ENCODE data around the gene ABCG2.
"Not testable (repeated sequence)": the region's sequence is repeated elsewhere in the genome, so short reads cannot be mapped to it uniquely, and the experiment has no call there.

The ABCG2 gene

DNA sequence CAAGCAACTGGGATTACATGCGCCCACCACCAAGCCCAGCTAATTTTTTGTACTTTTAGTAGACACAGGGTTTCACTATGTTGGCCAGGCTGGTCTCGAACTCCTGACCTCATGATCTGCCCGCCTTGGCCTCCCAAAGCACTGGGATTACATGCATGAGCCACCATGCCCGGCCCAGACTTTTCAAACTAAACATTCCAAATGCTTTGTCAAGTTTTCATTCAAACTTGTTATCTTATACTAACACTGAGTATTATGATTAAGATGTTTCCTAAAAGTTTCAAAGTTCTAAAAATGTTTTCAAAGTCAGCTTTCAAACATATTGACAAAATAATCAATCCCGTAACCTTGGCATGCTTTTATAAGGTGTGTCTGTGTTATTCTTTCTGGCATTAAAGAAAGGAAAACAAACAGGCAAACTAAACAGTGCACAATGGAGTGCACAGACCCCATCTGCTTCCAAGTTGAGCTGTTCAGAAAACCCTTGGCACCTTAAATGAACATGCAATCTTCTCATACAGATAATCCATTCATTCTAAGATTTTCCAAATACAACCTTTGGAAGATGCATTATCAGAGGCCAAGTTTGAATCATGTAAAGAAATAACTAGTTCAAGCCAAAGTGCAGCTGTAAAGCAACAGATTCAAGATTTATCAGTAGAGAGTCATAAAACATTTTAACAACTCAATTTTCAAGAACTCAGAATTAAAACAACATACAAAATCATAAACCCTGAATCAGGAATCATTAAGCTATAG is 49.1 kb downstream of the ABCG2 start (continued):
- TF ChIP-seq, protein P1, sequence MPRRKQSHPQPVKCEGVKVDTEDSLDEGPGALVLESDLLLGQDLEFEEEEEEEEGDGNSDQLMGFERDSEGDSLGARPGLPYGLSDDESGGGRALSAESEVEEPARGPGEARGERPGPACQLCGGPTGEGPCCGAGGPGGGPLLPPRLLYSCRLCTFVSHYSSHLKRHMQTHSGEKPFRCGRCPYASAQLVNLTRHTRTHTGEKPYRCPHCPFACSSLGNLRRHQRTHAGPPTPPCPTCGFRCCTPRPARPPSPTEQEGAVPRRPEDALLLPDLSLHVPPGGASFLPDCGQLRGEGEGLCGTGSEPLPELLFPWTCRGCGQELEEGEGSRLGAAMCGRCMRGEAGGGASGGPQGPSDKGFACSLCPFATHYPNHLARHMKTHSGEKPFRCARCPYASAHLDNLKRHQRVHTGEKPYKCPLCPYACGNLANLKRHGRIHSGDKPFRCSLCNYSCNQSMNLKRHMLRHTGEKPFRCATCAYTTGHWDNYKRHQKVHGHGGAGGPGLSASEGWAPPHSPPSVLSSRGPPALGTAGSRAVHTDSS (tag by site-specific recombination; IDR thresholded peaks at IDR 0.05), result no peak
- TF ChIP-seq FEZF1 (tag by site-specific recombination; IDR thresholded peaks at IDR 0.05), result peak; percentile 51
- no peak for TF ChIP-seq ZNF571 (tag by site-specific recombination; IDR thresholded peaks at IDR 0.05)
- no peak for TF ChIP-seq HOXC10 (CRISPR knock-in tag; IDR thresholded peaks at IDR 0.05)
- TF ChIP-seq ZNF473 (tag by site-specific recombination; IDR thresholded peaks at IDR 0.05), result no peak
- TF ChIP-seq ZNF302 (tag by site-specific recombination; IDR thresholded peaks at IDR 0.05; ENCODE audit: low read depth), result no peak
- TF ChIP-seq ZNF146 (tag by site-specific recombination; IDR thresholded peaks at IDR 0.05), result no peak
- no peak for TF ChIP-seq ZSCAN16 (tag by site-specific recombination; IDR thresholded peaks at IDR 0.05)
- TF ChIP-seq ZNF114 (tag by site-specific recombination; IDR thresholded peaks at IDR 0.05), result no peak
- TF ChIP-seq SCRT2 (tag by site-specific recombination; IDR thresholded peaks at IDR 0.05), result peak; percentile 74
- no peak for TF ChIP-seq ZNF585B (tag by site-specific recombination; IDR thresholded peaks at IDR 0.05)
- TF ChIP-seq IKZF3 (tag by site-specific recombination; IDR thresholded peaks at IDR 0.05), result 0 out of 2 replicates have a peak, but pooled peaks have one; percentile 19
- TF ChIP-seq ZFP3 (tag by site-specific recombination; IDR thresholded peaks at IDR 0.05; ENCODE audit: low read depth), result no peak
- no peak for TF ChIP-seq KLF8 (tag by site-specific recombination; IDR thresholded peaks at IDR 0.05)
- no peak for TF ChIP-seq PBX3 (CRISPR knock-in tag; IDR thresholded peaks at IDR 0.05)
- no peak for TF ChIP-seq RBAK (tag by site-specific recombination; IDR thresholded peaks at IDR 0.05)
- TF ChIP-seq ZNF404 (tag by site-specific recombination; IDR thresholded peaks at IDR 0.05), result no peak

GRCh38 chr4:88108747-88109122 is 49.7 kb downstream of the ABCG2 start:
- ChIA-PET CTCF (no interaction called here), POLR2A (no interaction called here)
- no peak for TF ChIP-seq WT1 (tag by site-specific recombination; IDR thresholded peaks at IDR 0.05)
- no peak for TF ChIP-seq GLIS1 (tag by site-specific recombination; IDR thresholded peaks at IDR 0.05)
- no peak for TF ChIP-seq HOXA7 (CRISPR knock-in tag; IDR thresholded peaks at IDR 0.05; ENCODE audit: borderline replicate concordance)
- no peak for TF ChIP-seq ZNF837 (tag by site-specific recombination; IDR thresholded peaks at IDR 0.05)
- no peak for TF ChIP-seq ZNF350 (tag by site-specific recombination; IDR thresholded peaks at IDR 0.05)
- no peak for TF ChIP-seq ZNF830 (tag by site-specific recombination; IDR thresholded peaks at IDR 0.05; ENCODE audit: low read depth)
- no peak for TF ChIP-seq ZNF148 (tag by site-specific recombination; IDR thresholded peaks at IDR 0.05; ENCODE audit: borderline replicate concordance)
- no peak for TF ChIP-seq ZNF48 (tag by site-specific recombination; IDR thresholded peaks at IDR 0.05)
- TF ChIP-seq ZNF549 (tag by site-specific recombination; IDR thresholded peaks at IDR 0.05), result no peak
- TF ChIP-seq SP2 (tag by site-specific recombination; IDR thresholded peaks at IDR 0.05), result no peak
- no peak for TF ChIP-seq KLF16 (tag by site-specific recombination; IDR thresholded peaks at IDR 0.05)
- no peak for TF ChIP-seq OVOL3 (tag by site-specific recombination; IDR thresholded peaks at IDR 0.05)
- no peak for TF ChIP-seq ZNF621 (tag by site-specific recombination; IDR thresholded peaks at IDR 0.05)
- TF ChIP-seq ZNF561 (tag by site-specific recombination; IDR thresholded peaks at IDR 0.05; ENCODE audit: borderline replicate concordance), result no peak
- TF ChIP-seq ZNF426 (tag by site-specific recombination; IDR thresholded peaks at IDR 0.05), result no peak
- H3K4me3 ChIP-seq (ENCODE audit: low read depth, low read length), result no peak overlapping the region
- no peak overlapping the region for H3K27ac ChIP-seq (ENCODE audit: extremely low read depth, low read depth, low read length)
- H3K36me3 ChIP-seq (ENCODE audit: control insufficient read depth in 2 of 2, insufficient read depth in 1 of 2, low read length in 2 of 2), result no peaks in the 10 kb centered on the region
- H3K4me1 ChIP-seq (ENCODE audit: control insufficient read depth, insufficient read depth, low read length), result peaks cover 9% of the 10 kb centered on the region
- H3K9me3 ChIP-seq (ENCODE audit: control insufficient read depth, insufficient read depth, low read depth, low read length), result no peaks in the 10 kb centered on the region

DNA sequence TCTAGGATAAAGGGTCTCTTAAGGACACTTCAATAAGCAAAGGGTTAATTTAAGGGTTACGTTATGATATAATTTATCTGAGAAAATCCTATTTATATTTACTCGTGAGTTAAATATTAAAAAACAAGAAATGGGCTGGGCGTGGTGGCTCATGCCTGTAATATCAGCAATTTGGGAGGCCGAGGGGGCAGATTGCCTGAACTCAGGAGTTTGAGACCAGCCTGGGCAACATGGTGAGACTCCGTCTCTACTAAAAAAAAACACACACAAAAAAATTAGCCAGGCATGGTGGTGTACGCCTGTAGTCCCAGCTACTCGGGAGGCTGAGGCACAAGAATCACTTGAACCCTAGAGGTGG is 50.4 kb downstream of the ABCG2 start:
- H3K36me3 ChIP-seq (ENCODE audit: control insufficient read depth in 2 of 2, insufficient read depth in 1 of 2, low read length in 2 of 2); H3K27ac ChIP-seq (ENCODE audit: extremely low read depth, low read depth, low read length); H3K4me1 ChIP-seq (ENCODE audit: control insufficient read depth, insufficient read depth, low read length); POLR2A ChIA-PET; H3K4me3 ChIP-seq (ENCODE audit: low read depth, low read length); H3K9me3 ChIP-seq (ENCODE audit: control insufficient read depth, insufficient read depth, low read depth, low read length): not testable (repeated sequence)
- CTCF ChIA-PET, result interaction anchor here (0.6 kb wide), 1 partner anchor 1158 kb away, joined by 3 read pairs; no protein-coding TSS in a partner anchor
